Left colon (tissue), 2 donors: ENCODE measurements around the gene PRDX3. TPM values are rescaled to one million over a fixed set of nuclear protein-coding genes. Genes with fewer than 3 reads are reported as not detected.
"Not testable (repeated sequence)": the region's sequence is repeated elsewhere in the genome, so short reads cannot be mapped to it uniquely, and the experiment has no call there.

ENCODE experiments used
- ATAC-seq: fragments of 200-7000 bp; cut with Tn5 transposase; one replicate; pipeline ENCODE4 v1.9.1; 2020; ENCODE audit warnings: mild to moderate bottlenecking, moderate library complexity
- DNase-seq, 2 donors: peaks; one replicate each; pipeline ENCODE4 v3.0.0-alpha.2; 2020
- intact Hi-C, 2 donors: fragments of 100-400 bp; cut with DNase I in 1 of 2; cut with micrococcal nuclease in 1 of 2; formaldehyde crosslinking; loops; one replicate each; pipeline versions ENCODE4 v1.11.2 to v1.14.0; 2022; cut with DNase I, micrococcal nuclease
- total RNA-seq, 2 donors: library from RNA; stranded (reverse); fragmentation: NEBNext Ultra II Directional; extraction: Animal tissue kit (Norgen Biotek cat#: 25700); gene quantifications; one replicate each; pipeline ENCODE4 v1.2.1, GENCODE V29; 2021
- donor health status: DM: no; HTN: no; CAD: no.
- donor health status: DM: yes; HTN: yes; CAD: no.

The PRDX3 gene
- total RNA-seq, 2 donors from 2014 or later: 102 to 111 TPM

DNA sequence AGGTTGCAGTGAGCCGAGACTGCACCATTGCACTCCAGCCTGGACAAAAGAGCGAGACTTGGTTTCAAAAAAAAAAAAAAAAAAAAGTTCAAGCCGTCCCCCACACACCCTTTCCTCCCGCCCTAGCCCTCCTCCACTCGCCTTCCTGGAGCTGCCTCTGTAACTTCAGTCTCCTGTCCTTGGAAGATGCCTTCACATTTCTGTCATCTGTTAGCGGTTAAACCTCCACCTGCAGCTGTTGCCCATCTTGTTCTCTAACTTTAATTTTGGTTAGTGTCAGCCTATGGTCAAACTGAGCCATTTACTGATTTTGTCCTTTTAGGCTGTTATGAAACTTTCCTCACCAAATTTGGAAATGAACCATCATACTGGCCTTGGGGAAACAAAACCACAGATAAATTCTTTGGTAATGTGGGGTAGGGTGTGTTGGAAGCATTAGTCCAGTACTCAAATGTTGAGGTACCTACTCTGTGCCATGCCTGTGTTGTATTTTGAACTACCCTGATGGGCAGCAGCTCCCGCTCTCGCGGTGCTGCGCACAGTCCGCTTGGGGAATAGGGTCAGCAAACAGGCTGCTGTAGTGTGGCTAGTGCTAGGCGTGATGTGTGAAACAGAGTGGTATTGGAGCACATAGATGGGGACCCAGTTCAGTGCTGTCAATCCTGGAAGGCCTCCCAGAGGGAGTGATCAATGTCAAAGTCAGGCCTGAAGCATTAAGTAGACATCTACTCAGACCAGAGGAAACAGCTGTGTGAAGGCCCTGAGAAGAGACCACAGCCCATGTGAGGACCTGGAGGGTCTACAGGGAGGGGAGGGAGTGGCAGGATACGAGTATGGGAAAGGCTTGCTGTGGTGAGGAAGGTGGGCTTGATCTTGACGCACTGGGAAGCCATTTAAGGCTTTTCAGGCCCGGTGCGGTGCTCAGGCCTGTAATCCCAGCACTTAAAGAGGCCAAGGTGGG, 40.0 kb downstream of the PRDX3 start:
- intact Hi-C loops: no loop called here
- no peak for DNase-seq
- peak; percentile 16 for ATAC-seq

DNA sequence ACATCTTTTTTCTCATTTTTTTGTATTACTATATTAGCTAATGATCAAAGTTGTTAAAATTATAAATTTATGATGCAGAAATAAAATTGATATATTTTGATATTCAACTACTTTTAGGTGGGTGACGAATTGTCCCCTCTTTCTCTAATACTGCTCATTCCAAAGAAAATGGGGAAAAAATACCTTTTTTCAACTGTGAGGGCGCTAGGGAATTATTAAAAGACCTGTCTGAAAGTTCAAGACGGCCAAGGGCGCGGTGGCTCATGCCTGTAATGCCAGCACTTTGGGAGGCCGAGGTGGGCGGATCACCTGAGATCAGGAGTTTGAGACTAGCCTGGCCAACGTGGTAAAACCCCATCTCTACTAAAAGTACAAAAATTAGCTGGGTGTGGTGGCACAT, 40.7 kb downstream of the PRDX3 start:
- ATAC-seq, DNase-seq, intact Hi-C loops: not testable (repeated sequence)

DNA sequence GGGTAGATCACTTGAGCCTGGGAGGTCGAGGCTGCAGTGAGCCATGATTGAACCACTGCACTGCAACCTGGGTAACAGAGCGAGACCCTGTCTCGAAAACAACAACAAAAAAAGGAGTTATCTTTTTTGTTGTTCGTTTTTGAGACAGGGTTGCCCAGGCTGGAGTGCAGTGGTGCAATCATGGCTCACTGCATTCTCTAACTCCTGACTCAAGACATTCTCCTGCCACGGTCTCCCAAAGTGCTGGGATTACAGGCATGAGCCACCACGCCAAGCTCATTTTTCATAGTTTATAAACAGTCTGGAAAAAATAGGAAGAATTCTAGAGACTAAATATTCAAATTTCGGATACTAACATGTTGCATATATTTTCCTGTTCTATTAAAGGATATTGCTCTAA, 42.5 kb downstream of the PRDX3 start:
- no peak for ATAC-seq
- DNase-seq: no peak

DNA sequence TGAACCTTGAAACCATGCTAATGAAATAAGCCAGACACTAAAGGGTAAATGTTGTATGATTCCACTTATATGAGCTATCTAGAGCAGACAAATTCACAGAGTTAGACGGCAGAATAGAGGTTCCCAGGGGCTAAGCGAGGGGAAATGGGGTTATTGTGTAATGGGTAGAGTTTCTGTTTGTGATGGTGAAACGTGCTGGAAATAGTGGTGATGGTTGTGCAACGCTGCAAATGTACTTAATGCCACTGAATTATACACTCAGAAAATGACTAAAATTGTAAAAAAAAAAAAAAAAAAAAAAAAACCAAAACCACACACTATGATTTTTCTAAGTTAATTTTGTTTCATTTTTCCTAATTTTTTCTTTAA, 43.1 kb downstream of the PRDX3 start:
- no peak for DNase-seq
- intact Hi-C loops: no loop called here
- no peak for ATAC-seq

More for the DNA sequence above, 42.5 kb downstream of the PRDX3 start:
- intact Hi-C loops: no loop called here

DNA sequence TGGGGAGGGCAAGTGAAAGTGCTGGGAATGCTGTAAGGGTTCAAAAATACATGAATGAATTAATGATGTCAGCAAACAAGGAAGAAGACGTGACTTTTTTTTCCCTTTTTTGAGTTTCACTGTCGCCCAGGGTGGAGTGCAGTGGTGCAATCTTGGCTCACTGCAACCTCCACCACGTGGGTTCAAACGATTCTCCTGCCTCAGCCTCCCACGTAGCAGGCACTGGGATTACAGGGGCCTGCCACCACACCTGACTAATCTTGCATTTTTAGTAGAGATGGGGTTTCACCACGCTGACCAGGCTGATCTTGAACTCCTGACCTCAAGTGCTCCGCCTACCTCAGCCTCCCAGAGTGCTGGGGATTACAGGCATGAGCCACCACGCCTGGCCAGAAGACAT, 44.7 kb downstream of the PRDX3 start:
- ATAC-seq (no peak), DNase-seq (no peak)
- intact Hi-C loops: no loop called here

DNA sequence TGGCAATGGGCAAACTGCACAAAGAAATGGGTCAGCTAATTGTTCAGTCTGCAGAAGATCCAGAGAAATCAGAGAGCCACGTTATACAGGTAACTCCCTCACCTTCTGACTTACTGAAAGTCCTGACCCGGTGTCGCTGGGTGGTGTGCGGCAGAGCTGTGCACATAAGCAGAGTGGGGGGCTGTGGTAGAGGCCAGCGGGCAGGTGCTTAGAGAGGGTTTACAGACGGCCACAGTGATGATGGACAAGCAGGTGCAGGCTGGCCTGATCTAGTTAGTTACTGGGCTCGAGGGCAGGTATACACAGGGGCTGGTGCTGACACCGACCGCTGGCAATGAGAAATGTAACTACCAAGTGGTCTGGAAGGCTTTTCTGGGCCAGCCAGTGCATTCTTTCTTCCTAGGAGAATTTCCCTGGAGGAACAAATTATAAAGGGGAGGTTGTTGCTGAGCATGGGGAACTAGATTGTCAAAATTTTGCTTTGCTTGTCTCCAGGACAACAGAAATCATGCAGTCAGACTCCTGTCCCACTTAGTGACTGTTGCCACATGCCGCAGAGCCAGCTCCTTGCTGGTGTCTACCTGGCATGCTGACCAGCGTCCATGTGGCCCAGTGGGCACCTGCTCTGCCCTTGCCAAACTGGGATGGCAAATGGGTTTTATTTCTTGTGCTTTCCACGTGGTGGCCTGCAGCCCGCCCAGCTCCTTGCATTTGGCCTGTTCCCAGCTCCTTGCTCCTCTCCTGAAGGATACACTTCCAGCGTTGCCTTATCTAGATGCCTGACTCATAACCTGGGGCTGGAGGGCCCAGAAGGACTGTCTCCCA, 45.9 kb downstream of the PRDX3 start:
- intact Hi-C loops: no loop called here
- ATAC-seq: no peak
- no peak for DNase-seq

DNA sequence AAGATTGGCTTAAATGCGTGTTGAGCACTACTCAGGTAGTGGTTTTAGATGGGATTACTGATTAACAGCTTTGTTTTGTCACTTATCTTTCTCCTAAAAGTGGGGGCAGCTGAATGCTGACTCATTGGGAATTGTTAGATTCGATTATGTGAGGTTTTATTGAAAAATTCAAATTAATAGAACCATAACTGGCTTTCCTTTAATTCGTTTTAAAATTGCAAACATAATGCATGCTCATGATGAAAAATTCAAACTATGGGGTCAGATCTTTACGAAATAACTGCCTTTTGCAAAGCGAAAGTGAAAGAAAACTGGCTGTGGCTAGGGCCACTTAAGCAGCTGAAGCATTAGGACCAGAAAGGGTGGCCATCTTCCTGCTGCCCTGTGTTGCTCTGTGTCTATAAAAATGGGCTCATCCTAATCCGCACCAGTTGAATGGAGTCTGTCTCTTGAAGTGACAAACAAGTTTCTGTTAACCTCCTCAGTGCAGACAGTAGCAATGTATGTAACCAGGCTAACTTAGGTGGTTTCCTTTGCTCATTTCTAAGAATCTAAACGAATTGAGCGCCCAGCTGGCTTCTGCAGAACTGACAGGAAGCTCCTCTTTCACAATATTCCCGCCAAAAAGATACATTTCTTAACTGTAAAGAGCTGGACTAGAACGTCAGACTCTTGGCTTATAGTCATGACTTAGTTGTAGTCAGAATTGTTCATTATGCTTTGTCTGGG, 46.9 kb downstream of the PRDX3 start:
- DNase-seq (no peak), ATAC-seq (peak; percentile 53)
- intact Hi-C loops: loop anchor here in 1 of 2 donors (2.0 kb wide), 1 partner anchor 59 kb away; no protein-coding TSS in a partner anchor

DNA sequence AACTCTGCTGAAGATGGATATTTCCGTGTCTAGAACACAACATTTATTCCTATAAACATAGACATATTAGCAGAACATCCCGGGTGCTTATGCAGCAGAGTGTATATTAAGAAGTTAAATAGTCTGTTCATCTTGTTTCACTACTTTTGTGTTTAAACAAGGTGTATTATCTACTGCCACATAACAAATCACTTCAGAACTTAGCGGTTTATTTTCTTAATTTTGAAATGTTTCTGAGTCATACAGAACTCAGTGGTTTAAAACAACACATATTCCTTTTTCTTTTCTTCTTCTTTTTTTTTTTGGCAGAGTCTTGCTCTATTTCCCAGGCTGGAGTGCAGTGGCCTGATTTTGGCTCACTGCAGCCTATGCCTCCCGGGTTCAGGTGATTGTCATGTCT, 48.9 kb downstream of the PRDX3 start:
- ATAC-seq (no peak), DNase-seq (no peak)
- intact Hi-C loops: loop anchor here in 1 of 2 donors (2.0 kb wide), 1 partner anchor 57 kb away; no protein-coding TSS in a partner anchor

DNA sequence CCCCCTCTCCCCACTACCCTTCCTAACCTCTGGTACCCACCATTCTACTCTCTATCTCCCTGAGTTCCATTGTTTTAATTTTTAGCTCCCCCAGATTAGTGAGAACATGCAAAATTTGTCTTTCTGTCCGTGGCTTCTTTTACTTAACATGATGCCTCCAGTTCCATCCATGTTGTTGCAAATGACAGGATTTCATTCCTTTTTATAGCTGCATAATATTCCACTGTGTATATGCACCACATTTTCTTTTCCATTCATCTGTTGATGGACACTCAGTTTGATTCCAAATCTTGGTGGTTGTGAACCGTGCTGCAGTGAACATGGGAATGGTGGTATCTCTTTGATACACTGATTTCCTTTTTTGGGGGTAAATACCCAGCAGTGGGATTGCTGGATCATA, 52.7 kb downstream of the PRDX3 start:
- no peak for ATAC-seq
- no peak for DNase-seq
- intact Hi-C loops: no loop called here

DNA sequence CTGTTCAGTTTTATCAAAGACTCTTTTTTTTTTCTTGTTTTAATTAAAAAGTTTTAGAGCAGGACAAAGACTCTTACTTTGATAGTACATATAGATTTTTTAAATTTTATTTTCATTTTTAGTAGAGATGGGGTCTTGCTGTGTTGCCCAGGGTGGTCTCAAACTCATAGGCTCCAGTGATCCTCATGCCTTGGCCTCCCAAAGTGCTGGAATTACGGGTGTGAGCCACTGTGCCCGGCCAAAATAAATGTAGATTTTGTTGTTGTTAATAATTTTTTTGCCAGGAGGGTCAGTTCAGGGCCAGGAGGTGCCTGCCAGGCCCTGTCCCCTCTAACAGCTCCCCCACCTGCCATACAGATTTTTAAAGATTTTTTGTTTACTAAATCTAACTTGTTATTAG, 57.7 kb downstream of the PRDX3 start:
- intact Hi-C loops: no loop called here
- no peak for ATAC-seq
- DNase-seq: no peak

DNA sequence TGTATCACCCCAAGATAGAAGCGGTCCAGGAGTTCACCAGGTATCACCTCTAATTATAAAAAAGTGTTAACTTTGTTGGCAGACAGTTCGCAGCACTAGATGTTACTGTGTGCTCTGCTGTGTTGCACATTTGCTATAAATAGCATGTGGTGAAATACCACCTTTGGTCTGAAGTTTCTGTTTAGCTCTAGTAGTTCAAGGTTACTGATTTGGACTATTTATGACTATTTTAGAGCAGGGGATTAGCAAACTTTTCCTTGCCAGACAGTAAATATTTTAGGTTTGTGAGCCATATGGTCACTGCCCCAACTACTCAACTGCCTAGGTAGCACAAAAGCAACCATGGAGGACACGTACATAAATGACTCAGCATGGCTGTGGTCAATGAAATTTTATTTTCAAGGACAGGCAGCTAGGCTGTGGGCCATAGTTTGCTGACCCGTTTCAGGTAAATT, 58.2 kb downstream of the PRDX3 start:
- DNase-seq (no peak), ATAC-seq (peak; percentile 34)

DNA sequence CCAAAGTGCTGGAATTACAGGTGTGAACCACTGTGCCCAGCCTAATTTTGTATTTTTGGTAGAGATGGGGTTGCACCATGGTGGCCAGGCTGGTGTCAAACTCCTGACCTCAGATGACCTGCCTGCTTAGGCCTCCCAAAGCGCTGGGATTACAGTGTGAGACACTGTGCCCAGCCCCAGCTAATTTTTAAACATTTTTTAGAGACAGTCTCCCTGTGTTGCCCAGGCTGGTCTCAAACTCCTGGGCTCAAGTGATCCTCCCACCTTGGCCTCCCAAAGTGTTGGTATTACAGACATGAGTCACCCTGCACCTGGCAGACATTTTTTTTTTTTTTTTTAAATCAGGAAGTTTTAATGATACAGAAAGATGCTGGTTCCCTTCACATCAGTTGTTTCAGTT, 59.2 kb downstream of the PRDX3 start:
- ATAC-seq (no peak), DNase-seq (no peak)
- intact Hi-C loops: no loop called here

More for the DNA sequence above, 58.2 kb downstream of the PRDX3 start:
- intact Hi-C loops: no loop called here

DNA sequence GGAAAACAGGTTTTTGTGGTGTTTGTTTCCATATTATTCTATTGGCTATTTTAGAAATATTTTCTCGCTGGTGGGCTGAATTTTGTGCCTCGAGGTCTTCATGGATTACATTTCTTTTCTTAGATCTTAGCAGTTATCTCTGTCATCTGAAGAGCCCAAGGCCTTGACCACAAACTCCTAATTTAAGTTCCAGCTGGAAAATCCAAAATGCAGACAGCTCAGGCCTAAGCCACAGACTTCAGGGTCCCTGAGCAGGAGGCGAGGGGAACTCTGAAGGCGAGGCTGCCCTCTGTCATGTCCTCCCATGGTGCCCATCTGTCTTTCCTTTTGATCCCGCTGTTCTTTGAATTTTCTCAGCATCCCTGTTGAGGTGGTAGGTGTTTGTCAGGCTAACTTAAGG, 60.4 kb downstream of the PRDX3 start:
- DNase-seq (no peak), ATAC-seq (no peak)
- intact Hi-C loops: no loop called here

Other genes with a start within 250 kb of the PRDX3 start
- gene NANOS1, start 149.1 kb downstream of the PRDX3 start, total RNA-seq: 1 to 10 TPM in 1 of 2 donors, under 1 TPM in 1; 0.27 to 1.1 TPM
- gene EIF3A, start 98.0 kb downstream of the PRDX3 start, total RNA-seq: 100 to 1,000 TPM in 1 of 2 donors, 10 to 100 TPM in 1; 98.2 to 119 TPM
- 10 to 100 TPM; 39.1 to 53.1 TPM for gene DENND10, start 74.7 kb downstream of the PRDX3 start, total RNA-seq
- 10 to 100 TPM; 30.8 to 37.0 TPM for gene SFXN4, start 13.1 kb downstream of the PRDX3 start, total RNA-seq
- 10 to 100 TPM in 1 of 2 donors, 1 to 10 TPM in 1; 7.8 to 12.4 TPM for gene GRK5, start 28.8 kb upstream of the PRDX3 start, total RNA-seq